Lung (tissue), 12 donors: ENCODE data around the gene TNFRSF8. TPM values are rescaled to one million over a fixed set of nuclear protein-coding genes. Genes with fewer than 3 reads are reported as not detected.

ENCODE experiments used
- ATAC-seq: fragments of 200-7000 bp; cut with Tn5 transposase; one replicate; pipeline ENCODE4 v1.9.1; 2020; ENCODE audit warnings: moderate number of reproducible peaks; ENCODE audit not compliant: insufficient read depth, low FRiP score
- DNase-seq, 3 donors: peaks; one replicate each; pipeline ENCODE4 v3.0.0-alpha.2; 2013 to 2017
- H3K27ac ChIP-seq, 2 donors: one replicate each; pipeline ENCODE4 v1.5.1; 2013; ENCODE audit warnings: mild to moderate bottlenecking in 2 of 2, moderate library complexity in 2 of 2, control low read depth in 1 of 2, inconsistent platforms in 1 of 2, low read depth in 1 of 2, low read length in 1 of 2
- H3K27me3 ChIP-seq, 3 donors: one replicate each; pipeline ENCODE4 v1.5.1; 2013; ENCODE audit warnings: low read length in 2 of 3; ENCODE audit not compliant: control insufficient read depth in 3 of 3, insufficient read depth in 3 of 3
- H3K36me3 ChIP-seq, 4 donors: one replicate each; pipeline ENCODE4 v1.5.1; 2013; ENCODE audit warnings: low read length in 4 of 4, mild to moderate bottlenecking in 1 of 4, moderate library complexity in 1 of 4; ENCODE audit not compliant: control insufficient read depth in 4 of 4, insufficient read depth in 4 of 4
- H3K4me1 ChIP-seq, 5 donors: one replicate each; pipeline ENCODE4 v1.5.1; 2013; ENCODE audit warnings: low read length in 5 of 5, mild to moderate bottlenecking in 2 of 5, moderate library complexity in 1 of 5; ENCODE audit not compliant: control insufficient read depth in 5 of 5, insufficient read depth in 5 of 5
- H3K4me3 ChIP-seq: one replicate; pipeline ENCODE4 v1.5.1; 2013; ENCODE audit warnings: mild to moderate bottlenecking, control low read depth, moderate library complexity
- H3K9ac ChIP-seq, 2 donors: one replicate each; pipeline ENCODE4 v1.5.1; 2013; ENCODE audit warnings: low read length in 2 of 2, control low read depth in 1 of 2; ENCODE audit not compliant: insufficient read depth in 1 of 2
- H3K9me3 ChIP-seq, 4 donors: one replicate each; pipeline ENCODE4 v1.5.1; 2013; ENCODE audit warnings: low read length in 3 of 4, mild to moderate bottlenecking in 1 of 4, moderate library complexity in 1 of 4; ENCODE audit not compliant: control insufficient read depth in 4 of 4, insufficient read depth in 3 of 4
- WGBS, 2 donors: extraction: QIAGEN DNeasy Blood & Tissue Kit; methylation state at CpG; one replicate each; pipeline ENCODE4 v1.1.7; 2013; 5-methylcytosine and 5-hydroxymethylcytosine counted together
- polyA plus RNA-seq, 2 donors: library from polyadenylated mRNA; stranded (reverse); fragments of 200-250 nt; gene quantifications; one replicate each; pipeline ENCODE4 v1.2.1, GENCODE V29; 2013
- total RNA-seq, 2 donors: library from RNA; depleted of rRNA in 1 of 2; stranded (reverse); fragments of >200 nt in 1 of 2; gene quantifications; one replicate each; pipeline ENCODE4 v1.2.1, GENCODE V29; 2014 to 2021
- TF ChIP-seq, protein P1 (sequence below): IDR thresholded peaks from 2 replicates; pipeline ENCODE4 v1.5.1; 2012; ENCODE audit warnings: mild to moderate bottlenecking; ENCODE audit errors: control extremely low read depth, extremely low read depth
- donor health status: control.
- donor health status: control.
- donor health status: Bipolar disorder and iron deficiency.
- donor health status: healthy.
- donor health status: DM: yes; HTN: yes; CAD: no.

The TNFRSF8 gene
- total and polyA plus RNA-seq, 4 donors = 1.6 to 5.3 (median 2.1) TPM

DNA sequence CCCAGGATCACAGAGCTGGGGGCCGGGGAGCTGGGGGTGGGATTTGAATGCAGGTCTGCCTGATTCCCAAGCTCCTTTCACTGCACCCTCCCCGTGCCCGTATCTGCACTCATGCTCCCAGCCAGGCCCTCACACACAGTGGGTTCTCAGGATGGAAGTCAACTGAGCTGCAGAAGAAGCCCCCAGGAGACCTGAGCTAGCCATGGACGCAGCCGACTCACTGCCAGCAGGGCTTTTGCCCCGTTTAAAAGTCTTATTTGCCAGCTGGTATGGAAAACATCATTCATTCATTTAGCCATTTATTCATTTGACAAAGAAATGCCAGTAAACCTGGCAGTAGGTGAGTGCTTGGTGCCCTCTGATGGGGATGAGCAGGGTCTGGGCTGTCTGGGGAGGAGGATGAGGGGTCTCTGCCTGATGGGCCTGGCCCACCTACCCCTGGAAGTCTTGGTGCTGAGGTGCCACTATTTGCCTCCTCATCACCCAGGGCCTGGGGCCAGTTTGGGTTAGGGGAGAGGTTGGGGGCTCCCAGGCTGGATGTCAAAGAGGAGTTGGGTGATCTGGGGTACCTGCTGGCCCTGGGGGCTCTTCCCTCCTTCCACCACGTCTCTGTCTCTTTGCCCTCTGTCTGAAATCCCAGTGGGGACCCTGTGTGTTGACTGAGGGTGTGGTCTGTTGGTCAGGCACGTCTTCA is 106.5 kb downstream of the TNFRSF8 start:
- peaks cover 0 to 28% (median 15%) of the 10 kb centered on the region in 5 donors for H3K4me1 ChIP-seq
- no peak for DNase-seq
- no peak overlapping the region for H3K27ac ChIP-seq
- 78 to 88% methylated on average over 8 of the region's 8 CpGs for WGBS, 2 donors
- H3K27me3 ChIP-seq = peaks cover 0 to 16% (median 0%) of the 10 kb centered on the region in 3 donors
- no peak for ATAC-seq
- no peaks in the 10 kb centered on the region for H3K36me3 ChIP-seq
- no peaks in the 10 kb centered on the region for H3K9me3 ChIP-seq
- no peak overlapping the region for H3K9ac ChIP-seq
- TF ChIP-seq, protein P1, sequence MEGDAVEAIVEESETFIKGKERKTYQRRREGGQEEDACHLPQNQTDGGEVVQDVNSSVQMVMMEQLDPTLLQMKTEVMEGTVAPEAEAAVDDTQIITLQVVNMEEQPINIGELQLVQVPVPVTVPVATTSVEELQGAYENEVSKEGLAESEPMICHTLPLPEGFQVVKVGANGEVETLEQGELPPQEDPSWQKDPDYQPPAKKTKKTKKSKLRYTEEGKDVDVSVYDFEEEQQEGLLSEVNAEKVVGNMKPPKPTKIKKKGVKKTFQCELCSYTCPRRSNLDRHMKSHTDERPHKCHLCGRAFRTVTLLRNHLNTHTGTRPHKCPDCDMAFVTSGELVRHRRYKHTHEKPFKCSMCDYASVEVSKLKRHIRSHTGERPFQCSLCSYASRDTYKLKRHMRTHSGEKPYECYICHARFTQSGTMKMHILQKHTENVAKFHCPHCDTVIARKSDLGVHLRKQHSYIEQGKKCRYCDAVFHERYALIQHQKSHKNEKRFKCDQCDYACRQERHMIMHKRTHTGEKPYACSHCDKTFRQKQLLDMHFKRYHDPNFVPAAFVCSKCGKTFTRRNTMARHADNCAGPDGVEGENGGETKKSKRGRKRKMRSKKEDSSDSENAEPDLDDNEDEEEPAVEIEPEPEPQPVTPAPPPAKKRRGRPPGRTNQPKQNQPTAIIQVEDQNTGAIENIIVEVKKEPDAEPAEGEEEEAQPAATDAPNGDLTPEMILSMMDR = no peak
- H3K4me3 ChIP-seq = no peak overlapping the region

DNA sequence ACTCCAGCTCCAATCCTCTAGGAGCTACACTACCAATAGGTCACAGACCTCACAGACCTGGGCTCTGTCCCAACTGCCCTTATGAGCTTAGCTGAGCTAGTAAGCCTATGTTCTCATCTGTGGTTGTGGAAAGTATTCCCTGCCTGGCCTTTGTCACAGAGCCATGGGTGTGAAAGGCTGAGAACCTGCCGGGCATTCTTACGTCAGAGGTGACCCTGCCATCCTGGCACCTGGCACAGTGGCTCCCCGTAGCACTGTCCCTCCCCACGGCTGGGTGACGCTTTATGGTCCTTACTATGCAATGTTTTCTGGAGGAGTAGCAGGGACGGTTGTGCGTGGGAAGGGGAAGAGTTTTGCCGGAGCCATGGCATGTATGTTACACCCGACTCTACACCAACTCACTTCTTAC is 107.2 kb downstream of the TNFRSF8 start:
- 80 to 86% methylated on average over 9 of the region's 9 CpGs for WGBS, 2 donors
- Histone ChIP-seq H3K9ac (no peak overlapping the region), H3K4me3 (no peak overlapping the region), H3K4me1 (peaks cover 0 to 35% (median 21%) of the 10 kb centered on the region in 5 donors), H3K9me3 (no peaks in the 10 kb centered on the region), H3K36me3 (no peaks in the 10 kb centered on the region), H3K27me3 (peaks cover 0 to 15% (median 0%) of the 10 kb centered on the region in 3 donors), H3K27ac (peak overlapping the region in 1 of 2 donors; percentile 6)
- ATAC-seq = no peak
- no peak for DNase-seq
- TF ChIP-seq, protein P1 = no peak

DNA sequence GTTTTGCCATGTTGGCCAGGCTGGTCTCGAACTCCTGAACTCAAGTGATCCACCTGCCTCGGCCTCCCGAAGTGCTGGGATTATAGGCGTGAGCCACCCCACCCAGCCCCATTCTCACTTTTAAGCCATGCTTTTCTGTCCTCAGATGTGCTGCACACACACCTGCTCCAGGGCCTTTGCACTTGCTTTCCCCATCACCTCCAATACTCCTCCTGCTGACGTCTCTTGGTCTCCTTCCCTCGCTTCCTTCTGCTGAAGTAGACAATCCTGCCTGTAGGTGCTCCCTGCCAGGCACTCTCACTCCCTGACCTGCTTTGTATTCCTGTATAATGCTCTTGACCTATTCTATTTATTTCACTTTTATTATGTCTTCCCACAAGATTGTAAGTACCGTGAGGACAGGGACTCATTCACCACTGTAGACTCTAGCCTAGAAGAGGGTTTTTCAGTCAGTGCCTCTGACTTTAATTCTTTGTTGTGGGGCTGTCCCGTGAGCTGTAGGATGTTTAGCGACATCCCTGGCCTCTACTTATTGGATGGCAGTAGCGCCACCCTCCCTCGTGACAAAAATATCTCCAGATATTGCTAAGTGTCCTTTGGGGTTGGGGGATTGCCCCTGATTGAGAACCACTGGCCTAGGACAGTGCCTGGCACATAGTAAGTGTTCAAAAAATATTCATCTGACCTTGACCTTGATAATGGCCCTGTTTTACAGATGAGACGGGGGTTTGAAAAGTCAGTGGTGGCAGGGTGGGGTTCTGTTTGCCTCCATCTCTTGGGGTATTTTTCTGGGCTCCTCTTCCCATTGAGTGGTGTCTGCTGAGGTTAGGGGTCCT is 108.3 kb downstream of the TNFRSF8 start:
- DNase-seq (no peak), ATAC-seq (no peak)
- Histone ChIP-seq H3K27ac (peak overlapping the region in 1 of 2 donors; percentile 80), H3K9me3 (no peaks in the 10 kb centered on the region), H3K36me3 (no peaks in the 10 kb centered on the region), H3K9ac (no peak overlapping the region), H3K4me3 (no peak overlapping the region), H3K27me3 (peaks cover 0 to 14% (median 0%) of the 10 kb centered on the region in 3 donors), H3K4me1 (peaks cover 0 to 40% (median 25%) of the 10 kb centered on the region in 5 donors)
- WGBS, 2 donors = 87 to 91% methylated on average over 12 of the region's 12 CpGs
- TF ChIP-seq, protein P1 = no peak
